Measurements from ENCODE around the gene TNKS2.
A peak's percentile ranks its signal among the peaks of the same experiment; 100 is the strongest.
"Not testable (repeated sequence)": the region's sequence is repeated elsewhere in the genome, so short reads cannot be mapped to it uniquely, and the experiment has no call there.

Gene TNKS2

GRCh38 chr10:91879515-91880170 lies 81.4 kb downstream of the TNKS2 start:
- no peak for DNase-seq

GRCh38 chr10:91880310-91880709 lies 82.1 kb downstream of the TNKS2 start:
- DNase-seq: no peak

DNA sequence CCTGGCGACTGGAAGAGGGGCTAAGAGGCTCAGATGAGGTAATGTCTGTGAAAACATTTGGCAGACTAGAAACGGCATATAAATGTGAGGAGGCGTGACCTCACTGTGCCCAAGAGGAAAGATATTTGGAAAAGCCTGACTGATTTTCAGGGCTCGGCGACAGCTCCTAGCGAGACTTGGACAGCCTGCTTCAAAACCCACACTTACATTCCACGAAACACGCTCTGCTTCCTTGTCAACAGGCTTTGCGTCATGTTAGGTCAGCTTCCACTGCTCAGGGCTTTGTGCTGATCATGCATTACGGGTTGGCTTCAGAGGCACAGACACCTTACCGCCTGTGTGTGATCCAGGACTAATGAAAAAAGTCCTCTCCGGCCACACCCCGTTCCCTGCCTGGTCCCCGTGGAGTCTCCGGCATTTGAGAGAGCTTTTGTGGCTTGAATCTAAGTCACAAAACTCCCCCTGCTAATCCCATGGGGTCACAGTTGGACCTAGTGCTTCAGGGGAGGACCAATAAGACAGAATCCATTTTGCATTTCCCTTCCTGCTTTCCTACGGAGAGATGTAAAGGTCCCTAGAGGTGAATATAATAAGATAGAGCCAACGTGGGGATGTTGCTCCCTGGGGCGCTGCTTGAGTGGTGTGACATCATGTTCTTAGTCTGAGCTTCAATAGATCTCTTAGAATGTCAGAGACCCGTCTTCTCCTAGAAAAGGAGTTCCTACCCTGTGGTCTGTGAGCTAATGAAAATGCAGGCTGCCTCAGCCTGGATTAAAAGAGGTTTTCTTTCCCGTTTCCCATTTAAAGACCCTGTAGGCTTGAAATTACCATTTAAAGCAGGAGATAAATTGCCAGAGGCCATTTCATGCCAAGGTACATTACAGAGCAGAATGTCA lies 85.6 kb downstream of the TNKS2 start:
- no peak for DNase-seq

- no peak for DNase-seq
Measured at GRCh38 chr10:91884536-91884935, 86.3 kb downstream of the TNKS2 start.

- DNase-seq: no peak
Measured at GRCh38 chr10:91885362-91886079, 87.3 kb downstream of the TNKS2 start.

DNA sequence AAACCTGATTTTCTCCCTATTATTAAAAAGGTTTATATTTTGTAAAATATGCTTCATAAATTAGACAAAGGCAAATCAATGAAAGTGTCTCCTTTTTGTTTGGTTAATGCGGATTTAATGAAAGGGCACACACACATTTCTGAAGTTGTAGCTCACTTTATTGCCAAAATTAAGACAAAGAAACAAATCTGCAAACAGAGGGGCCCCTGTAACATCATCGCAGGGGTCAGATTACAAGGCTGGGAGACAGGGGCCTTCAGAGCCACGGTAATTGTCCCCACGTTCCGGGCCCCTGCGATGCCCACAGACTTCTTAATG lies 88.7 kb downstream of the TNKS2 start:
- DNase-seq: no peak

DNA sequence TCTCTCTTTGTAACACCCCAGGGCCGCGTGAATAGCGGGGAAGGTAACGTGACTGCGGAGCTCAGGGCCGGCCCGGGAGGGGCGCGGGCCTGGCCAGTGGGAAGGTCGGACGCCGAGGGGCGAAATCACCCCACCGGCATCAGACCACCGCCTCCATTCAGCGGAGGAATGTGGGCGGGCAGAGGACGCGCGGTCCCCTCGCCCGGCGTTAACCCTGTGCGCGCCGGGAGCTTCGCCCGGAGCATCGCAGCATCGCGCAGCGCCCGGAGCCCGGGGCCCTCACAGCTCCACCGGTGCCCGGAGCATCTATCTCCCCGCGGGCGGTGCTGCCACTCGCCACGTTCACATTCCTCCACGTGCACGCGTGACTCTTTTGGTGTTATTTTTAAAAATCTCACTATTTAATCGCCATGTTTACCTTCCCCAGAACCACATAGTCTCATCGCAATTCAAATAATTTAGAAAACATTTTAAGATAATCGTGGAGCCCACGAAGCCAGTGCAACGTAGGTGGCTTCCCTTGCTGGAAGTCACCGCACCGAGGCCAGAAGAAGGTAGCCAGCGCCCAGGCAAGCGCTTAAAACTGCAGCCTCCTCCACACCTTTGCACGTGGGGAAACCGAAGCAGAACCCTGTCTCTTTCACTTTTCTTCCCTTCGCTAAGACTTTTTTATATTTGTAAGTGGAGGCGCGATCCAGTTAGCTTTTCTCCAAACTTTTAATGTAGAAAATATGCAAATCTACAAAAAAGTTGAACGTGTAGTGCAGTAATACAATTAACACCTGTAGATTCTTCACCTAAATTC lies 89.2 kb downstream of the TNKS2 start:
- no peak for DNase-seq

- no peak for DNase-seq
Measured at GRCh38 chr10:91891125-91892001, 93.1 kb downstream of the TNKS2 start.

- no peak for DNase-seq
Measured at GRCh38 chr10:91893051-91893450, 94.8 kb downstream of the TNKS2 start.

GRCh38 chr10:91894261-91894685 lies 96.0 kb downstream of the TNKS2 start:
- DNase-seq: not testable (repeated sequence)

- no peak for DNase-seq
Measured at GRCh38 chr10:91896212-91896756, 98.1 kb downstream of the TNKS2 start.

DNA sequence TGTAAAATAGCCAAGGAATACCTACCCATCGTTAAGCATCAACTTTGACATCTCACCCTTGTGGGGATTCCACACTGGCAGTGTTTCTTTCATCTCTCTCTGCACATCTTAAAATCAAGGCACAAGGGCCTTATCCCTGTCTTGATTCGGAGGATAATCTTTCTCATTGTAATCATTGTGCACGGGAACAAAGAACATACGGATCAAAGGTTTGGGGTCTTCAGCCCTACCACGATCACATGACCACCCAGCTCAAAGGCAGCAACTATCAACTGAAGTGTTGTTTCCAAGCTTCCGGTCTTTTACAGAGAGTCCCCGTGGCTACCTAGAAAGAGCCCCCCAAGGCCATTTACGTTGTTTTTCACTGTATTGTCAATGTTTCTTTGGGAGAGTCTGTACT lies 99.2 kb downstream of the TNKS2 start:
- no peak for DNase-seq

DNA sequence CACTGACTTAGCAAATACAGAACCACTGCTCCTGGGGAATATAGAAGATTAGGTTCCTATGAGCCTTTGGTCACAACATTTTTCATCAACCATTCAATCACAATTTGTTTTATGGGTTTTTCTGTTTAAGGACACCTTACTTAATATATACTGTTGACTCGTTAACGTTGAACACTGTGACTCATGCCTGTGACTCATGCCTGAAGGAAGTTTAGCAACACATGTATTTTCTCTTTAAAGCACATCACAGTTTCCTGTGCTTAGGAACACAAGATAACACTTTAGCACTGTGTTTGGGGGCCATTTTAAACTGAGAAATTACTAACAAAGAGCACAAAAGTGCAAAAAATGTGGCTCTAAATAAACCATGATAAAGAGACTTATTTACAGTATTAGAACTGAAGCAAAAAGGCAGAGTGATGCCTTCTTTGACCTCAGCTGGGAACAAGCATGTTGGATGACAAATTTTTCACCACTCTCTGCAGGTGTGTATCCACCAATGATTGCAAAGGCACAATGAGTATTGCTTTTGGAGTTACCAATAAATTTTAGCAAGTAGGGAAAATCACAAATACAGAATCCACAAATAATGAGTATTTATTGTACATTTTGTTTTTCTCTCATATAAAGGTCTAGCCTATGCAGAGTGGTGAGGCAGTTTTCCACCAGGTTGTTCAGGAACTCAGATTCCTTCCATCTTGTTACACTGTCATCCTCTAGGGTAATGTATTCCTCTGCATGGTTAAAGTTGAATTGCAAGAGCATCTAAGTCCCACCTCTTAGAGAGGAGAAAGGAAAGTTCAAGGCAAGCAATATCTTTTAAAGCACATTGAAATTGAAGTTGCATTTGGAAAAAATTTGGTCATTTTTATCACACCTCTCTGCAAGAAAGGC lies 103.8 kb downstream of the TNKS2 start:
- no peak for DNase-seq

- DNase-seq: no peak
Measured at GRCh38 chr10:91907033-91907594, 108.9 kb downstream of the TNKS2 start.

- no peak for DNase-seq
Measured at GRCh38 chr10:91907914-91908336, 109.7 kb downstream of the TNKS2 start.

DNA sequence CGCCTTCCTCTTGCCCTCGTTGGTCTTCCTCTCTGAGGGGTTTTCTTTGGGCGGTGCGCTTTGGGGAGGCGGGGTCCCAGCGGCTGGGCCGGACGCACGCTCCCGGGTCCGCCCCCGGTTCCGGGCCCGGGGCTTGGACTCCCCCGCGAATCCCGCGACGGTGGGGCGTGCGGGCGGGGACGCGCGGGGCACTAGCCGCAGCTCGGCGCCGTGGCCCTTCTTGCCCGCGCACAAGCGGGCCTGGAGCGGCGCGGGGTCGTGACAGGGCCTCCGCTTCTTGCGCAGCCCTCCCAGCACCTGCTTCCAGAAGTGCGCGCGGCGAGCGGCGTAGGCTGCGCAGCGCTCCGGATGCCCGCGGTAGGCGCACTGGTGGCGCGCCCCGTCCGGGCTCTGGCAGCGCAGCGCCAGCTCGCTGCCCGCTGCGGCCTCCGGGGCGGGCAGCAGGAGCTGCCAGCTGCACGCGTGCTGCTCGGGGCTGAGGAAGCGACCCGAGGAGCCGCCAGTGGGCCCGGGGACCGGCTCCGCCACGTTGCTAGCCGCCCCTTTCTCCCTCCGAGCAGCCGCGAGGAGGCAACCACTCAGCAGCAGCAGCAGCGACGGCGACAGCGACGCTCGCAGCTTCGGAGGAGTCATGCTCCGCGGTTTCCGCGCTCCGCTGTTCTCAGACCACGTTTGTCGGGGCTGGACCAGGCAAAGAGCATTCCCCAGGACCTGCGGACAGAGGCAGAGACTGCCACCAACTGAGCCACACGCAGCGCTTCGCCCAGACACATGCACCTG lies 110.3 kb downstream of the TNKS2 start:
- peak; percentile 7 for DNase-seq

DNA sequence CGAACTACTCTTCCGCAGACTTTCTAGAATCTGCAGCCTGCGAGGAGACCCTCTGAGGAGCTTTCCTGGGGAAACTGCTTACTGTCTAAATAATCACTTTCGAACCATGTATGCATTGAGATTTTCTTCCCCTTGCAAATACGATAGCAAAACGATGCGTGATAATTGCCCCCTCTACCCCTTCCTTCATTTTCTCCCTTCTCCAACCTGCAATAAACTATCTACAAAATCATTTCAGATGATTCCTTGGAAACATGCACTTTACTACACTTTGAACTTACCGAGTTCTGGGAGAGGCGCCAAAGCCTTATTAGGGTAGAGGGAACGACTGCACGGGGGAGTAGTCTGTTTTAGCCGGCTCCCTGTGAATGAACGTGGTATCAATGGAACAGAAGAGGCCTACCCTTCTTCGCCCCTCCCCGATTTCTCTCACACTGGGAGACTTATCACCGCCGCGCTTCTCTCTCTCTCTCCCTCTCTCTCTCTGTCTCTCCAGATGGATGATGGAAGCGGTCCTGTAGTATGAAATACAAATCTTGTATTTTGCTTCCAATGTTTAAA lies 111.0 kb downstream of the TNKS2 start, which contains the start of gene FGFBP3:
Gene FGFBP3 (minus strand): TSS at position 370 of the 561 bp plus-strand sequence. CDS start 517 bp downstream, outside the sequence.
- no peak for DNase-seq

GRCh38 chr10:91910467-91910866 lies 112.2 kb downstream of the TNKS2 start:
- no peak for DNase-seq

Data from NCI-H2107 (cell line).